CD4-positive, alpha-beta T cell (primary cell): ENCODE results near the gene PKD1. TPM values are rescaled to one million over a fixed set of nuclear protein-coding genes. Genes with fewer than 3 reads are reported as not detected.

Experiments
- ATAC-seq: fragments of 200-7000 bp; cut with Tn5 transposase; one replicate; pipeline ENCODE4 v1.10.0; 2022; ENCODE audit warnings: mild to moderate bottlenecking; ENCODE audit not compliant: poor library complexity
- CTCF ChIA-PET: fragments of 350-600 bp; sonication (Branson Sonifier 250); formaldehyde crosslinking; loops from one replicate; lab custom pipeline; 2021; ENCODE audit warnings: antibody characterized with exemption, inconsistent platforms; lab: Charles Lee
- POLR2A ChIA-PET: fragments of 350-600 bp; sonication (Branson Sonifier 250); formaldehyde crosslinking; loops from one replicate; lab custom pipeline; 2021; ENCODE audit warnings: antibody characterized with exemption, inconsistent platforms; lab: Charles Lee
- DNase-seq, 14 experiments: peaks; one replicate each; pipeline ENCODE4 v3.0.0-alpha.2; 2013 to 2020; ENCODE audit warnings: mixed read lengths in 2 of 14
- H3K27ac ChIP-seq, 2 donors: one replicate each; pipeline versions ENCODE4 v1.5.1 to v1.7.0; 2013; ENCODE audit warnings: low read length in 2 of 2, low read depth in 1 of 2, mild to moderate bottlenecking in 1 of 2
- H3K27me3 ChIP-seq, 2 experiments: 1 replicate in 1 of 2; 2 replicates in 1 of 2; pipeline versions ENCODE4 v1.6.1 to v1.7.0; 2013; ENCODE audit warnings: low read length in 2 of 2, control low read depth in 1 of 2, mild to moderate bottlenecking in 1 of 2, moderate library complexity in 1 of 2; ENCODE audit not compliant: insufficient read depth in 2 of 2, control insufficient read depth in 1 of 2
- H3K36me3 ChIP-seq: one replicate; pipeline ENCODE4 v1.6.1; 2013; ENCODE audit warnings: low read length, control low read depth; ENCODE audit not compliant: insufficient read depth
- H3K4me1 ChIP-seq: one replicate; pipeline ENCODE4 v1.6.1; 2013; ENCODE audit warnings: low read length, control low read depth; ENCODE audit not compliant: insufficient read depth
- H3K4me3 ChIP-seq: one replicate; pipeline ENCODE4 v1.5.1; 2013; ENCODE audit warnings: mild to moderate bottlenecking, low read length, moderate library complexity
- H3K9me3 ChIP-seq, 2 experiments: 1 replicate in 1 of 2; 2 replicates in 1 of 2; pipeline versions ENCODE4 v1.6.1 to v1.7.0; 2013; ENCODE audit warnings: low read length in 2 of 2, mild to moderate bottlenecking in 2 of 2, control low read depth in 1 of 2, moderate library complexity in 1 of 2; ENCODE audit not compliant: control insufficient read depth in 1 of 2, insufficient read depth in 1 of 2
- H3K27ac Mint-ChIP-seq: one replicate; pipeline ENCODE4 v1.8.0; 2020; ENCODE audit warnings: mixed read lengths
- H3K27me3 Mint-ChIP-seq: one replicate; pipeline ENCODE4 v1.8.0; 2021; ENCODE audit warnings: mixed read lengths
- H3K36me3 Mint-ChIP-seq: one replicate; pipeline ENCODE4 v1.8.0; 2021; ENCODE audit warnings: low read depth, mixed read lengths
- H3K4me1 Mint-ChIP-seq: one replicate; pipeline ENCODE4 v1.8.0; 2021; ENCODE audit warnings: low read depth, mixed read lengths
- H3K4me3 Mint-ChIP-seq: one replicate; pipeline ENCODE4 v1.8.0; 2020; ENCODE audit warnings: mild to moderate bottlenecking, mixed read lengths
- H3K9me3 Mint-ChIP-seq: one replicate; pipeline ENCODE4 v1.8.0; 2020; ENCODE audit warnings: mixed read lengths
- intact Hi-C, 2 experiments: fragments of 100-400 bp; cut with DNase I in 1 of 2; cut with micrococcal nuclease in 1 of 2; formaldehyde crosslinking; loops; one replicate each; pipeline versions ENCODE4 v1.15.1 to v1.9.0; 2023 to 2025; cut with DNase I, micrococcal nuclease
- total RNA-seq, 174 experiments: library from RNA in 2 of 174; stranded (reverse) in 2 of 174; gene quantifications; one replicate each; pipeline ENCODE4 v1.2.3 and lab custom pipeline; 2021 to 2026
- TF ChIP-seq, protein P1 (sequence below): fragments of 200-600 bp; IDR thresholded peaks from one replicate; pipeline ENCODE4 v1.8.0; 2022; ENCODE audit warnings: antibody characterized with exemption, mild to moderate bottlenecking

The PKD1 gene
- total RNA-seq, 2 experiments from 2014 or later = 80.3 to 85.6 TPM

- no peak overlapping the region for H3K4me3 ChIP-seq
- H3K27me3 ChIP-seq = no peaks in the 10 kb centered on the region
- intact Hi-C loops = no loop called here
- ATAC-seq = no peak
- ChIA-PET CTCF (no interaction called here), POLR2A (no interaction called here)
- Mint-ChIP-seq H3K36me3 (peaks cover 31% of the 10 kb centered on the region), H3K27me3 (no peaks in the 10 kb centered on the region), H3K4me1 (no peaks in the 10 kb centered on the region), H3K9me3 (no peaks in the 10 kb centered on the region), H3K27ac (no peak overlapping the region), H3K4me3 (no peak overlapping the region)
- no peaks in the 10 kb centered on the region for H3K4me1 ChIP-seq
- TF ChIP-seq, protein P1, sequence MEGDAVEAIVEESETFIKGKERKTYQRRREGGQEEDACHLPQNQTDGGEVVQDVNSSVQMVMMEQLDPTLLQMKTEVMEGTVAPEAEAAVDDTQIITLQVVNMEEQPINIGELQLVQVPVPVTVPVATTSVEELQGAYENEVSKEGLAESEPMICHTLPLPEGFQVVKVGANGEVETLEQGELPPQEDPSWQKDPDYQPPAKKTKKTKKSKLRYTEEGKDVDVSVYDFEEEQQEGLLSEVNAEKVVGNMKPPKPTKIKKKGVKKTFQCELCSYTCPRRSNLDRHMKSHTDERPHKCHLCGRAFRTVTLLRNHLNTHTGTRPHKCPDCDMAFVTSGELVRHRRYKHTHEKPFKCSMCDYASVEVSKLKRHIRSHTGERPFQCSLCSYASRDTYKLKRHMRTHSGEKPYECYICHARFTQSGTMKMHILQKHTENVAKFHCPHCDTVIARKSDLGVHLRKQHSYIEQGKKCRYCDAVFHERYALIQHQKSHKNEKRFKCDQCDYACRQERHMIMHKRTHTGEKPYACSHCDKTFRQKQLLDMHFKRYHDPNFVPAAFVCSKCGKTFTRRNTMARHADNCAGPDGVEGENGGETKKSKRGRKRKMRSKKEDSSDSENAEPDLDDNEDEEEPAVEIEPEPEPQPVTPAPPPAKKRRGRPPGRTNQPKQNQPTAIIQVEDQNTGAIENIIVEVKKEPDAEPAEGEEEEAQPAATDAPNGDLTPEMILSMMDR = no peak
- DNase-seq = no peak
- no peak overlapping the region for H3K27ac ChIP-seq
- H3K36me3 ChIP-seq = peaks cover 68% of the 10 kb centered on the region
- H3K9me3 ChIP-seq = no peaks in the 10 kb centered on the region
Observed at GRCh38 chr16:2079991-2080390, 55.7 kb downstream of the PKD1 start.

DNA sequence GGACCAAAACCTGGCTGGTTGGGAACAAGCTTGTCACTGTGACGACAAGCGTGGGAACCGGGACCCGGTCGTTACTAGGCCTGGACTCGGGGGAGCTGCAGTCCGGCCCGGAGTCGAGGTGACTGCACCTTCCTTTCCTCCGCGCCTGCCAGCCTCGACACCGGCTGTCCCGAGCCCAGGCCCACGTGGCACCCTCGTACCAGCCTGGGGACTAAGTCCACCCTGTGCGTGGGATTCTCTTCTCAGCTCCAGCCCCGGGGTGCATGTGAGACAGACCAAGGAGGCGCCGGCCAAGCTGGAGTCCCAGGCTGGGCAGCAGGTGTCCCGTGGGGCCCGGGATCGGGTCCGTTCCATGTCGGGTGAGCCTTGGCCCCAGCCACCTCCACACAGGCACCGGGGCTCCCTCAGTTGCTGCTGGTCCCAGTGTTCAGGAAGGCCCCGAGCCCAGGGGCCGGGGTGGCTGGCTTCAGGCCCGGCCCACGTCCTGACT, 56.3 kb downstream of the PKD1 start:
- H3K4me1 ChIP-seq = no peaks in the 10 kb centered on the region
- H3K27ac Mint-ChIP-seq = no peak overlapping the region
- TF ChIP-seq, protein P1 = no peak
- no peaks in the 10 kb centered on the region for H3K9me3 ChIP-seq
- H3K36me3 Mint-ChIP-seq = peaks cover 37% of the 10 kb centered on the region
- CTCF ChIA-PET = interaction anchor here (1.4 kb wide), 1 partner anchor 61 kb away, joined by 3 read pairs; no protein-coding TSS in a partner anchor
- no peak overlapping the region for H3K4me3 Mint-ChIP-seq
- no peak for DNase-seq
- no peaks in the 10 kb centered on the region for H3K27me3 Mint-ChIP-seq
- H3K36me3 ChIP-seq = peaks cover 67% of the 10 kb centered on the region
- H3K27ac ChIP-seq = no peak overlapping the region
- no peaks in the 10 kb centered on the region for H3K27me3 ChIP-seq
- intact Hi-C loops = no loop called here
- POLR2A ChIA-PET = no interaction called here
- no peaks in the 10 kb centered on the region for H3K9me3 Mint-ChIP-seq
- no peaks in the 10 kb centered on the region for H3K4me1 Mint-ChIP-seq
- no peak for ATAC-seq
- H3K4me3 ChIP-seq = no peak overlapping the region

GRCh38 chr16:2078691-2079090, 57.0 kb downstream of the PKD1 start:
- H3K4me1 ChIP-seq = no peaks in the 10 kb centered on the region
- TF ChIP-seq, protein P1 = no peak
- Mint-ChIP-seq H3K4me1 (no peaks in the 10 kb centered on the region), H3K36me3 (peaks cover 39% of the 10 kb centered on the region), H3K9me3 (no peaks in the 10 kb centered on the region), H3K27me3 (no peaks in the 10 kb centered on the region), H3K4me3 (no peak overlapping the region), H3K27ac (no peak overlapping the region)
- no peak overlapping the region for H3K27ac ChIP-seq
- intact Hi-C loops = no loop called here
- H3K27me3 ChIP-seq = no peaks in the 10 kb centered on the region
- ChIA-PET POLR2A (no interaction called here), CTCF (interaction anchor here (1.4 kb wide), 1 partner anchor 62 kb away, joined by 3 read pairs; no protein-coding TSS in a partner anchor)
- ATAC-seq = no peak
- DNase-seq = no peak
- no peaks in the 10 kb centered on the region for H3K9me3 ChIP-seq
- peaks cover 67% of the 10 kb centered on the region for H3K36me3 ChIP-seq
- H3K4me3 ChIP-seq = no peak overlapping the region
